Body of pancreas (tissue), 4 donors: Measurements from ENCODE around the gene CDH4.

Source experiments
- CTCF ChIP-seq, 7 experiments: fragments of 450-650 bp in 4 of 7; fragments of 200-600 bp in 3 of 7; sonication (generic) in 3 of 7; IDR thresholded peaks; one replicate each; pipeline ENCODE4 v1.5.1; 2016 to 2019; ENCODE audit warnings: antibody characterized with exemption in 7 of 7
- POLR2A ChIP-seq, 3 donors: fragments of 450-650 bp; IDR thresholded peaks; one replicate each; pipeline ENCODE4 v1.6.1; 2016; ENCODE audit warnings: antibody characterized with exemption in 3 of 3, mild to moderate bottlenecking in 2 of 3

- TF ChIP-seq CTCF (IDR thresholded peaks at IDR 0.05) (no peak), POLR2A (IDR thresholded peaks at IDR 0.05) (no peak)
Measured at GRCh38 chr20:61551401-61551800, 299.3 kb downstream of the CDH4 start.
